SU-DHL-6 (cell line): ENCODE results near the gene HTR2B.
"Not testable (repeated sequence)": the region's sequence is repeated elsewhere in the genome, so short reads cannot be mapped to it uniquely, and the experiment has no call there.

Experiments
- H2AFZ ChIP-seq: fragments of 200-600 bp; sonication (generic); 2 replicates; pipeline ENCODE4 v1.6.1; 2014; ENCODE audit warnings: low read depth, mild to moderate bottlenecking, moderate library complexity, mixed read lengths, antibody characterized with exemption, low read length; ENCODE audit not compliant: severe bottlenecking
- H3F3A ChIP-seq: fragments of 200-600 bp; shearing (Covaris generic); 2 replicates; pipeline ENCODE4 v1.6.0; 2016; ENCODE audit warnings: antibody characterized with exemption, mild to moderate bottlenecking; ENCODE audit not compliant: insufficient read depth
- H3K27ac ChIP-seq: fragments of 200-600 bp; sonication (generic); 2 replicates; pipeline ENCODE4 v1.5.1; 2016; ENCODE audit warnings: low read depth, mild to moderate bottlenecking, low read length, moderate library complexity, mixed read lengths
- H3K27me3 ChIP-seq: fragments of 200-600 bp; sonication (generic), shearing (Covaris generic); 2 replicates; pipeline ENCODE4 v1.6.0; 2014; ENCODE audit warnings: mild to moderate bottlenecking, low read length
- H3K36me3 ChIP-seq: fragments of 200-600 bp; sonication (generic); 2 replicates; pipeline ENCODE4 v1.6.1; 2014; ENCODE audit warnings: mild to moderate bottlenecking, low read length, mixed read lengths
- H3K4me2 ChIP-seq: fragments of 300-600, 200-600 bp; shearing (Covaris generic), sonication (generic); 2 replicates; pipeline ENCODE4 v1.6.0; 2014; ENCODE audit warnings: low read length, low read depth, mild to moderate bottlenecking; ENCODE audit not compliant: poor library complexity, severe bottlenecking
- H3K4me3 ChIP-seq: fragments of 200-600 bp; sonication (generic); 2 replicates; pipeline ENCODE4 v1.5.1; 2014; ENCODE audit warnings: antibody characterized with exemption, low read length, mild to moderate bottlenecking, mixed read lengths; ENCODE audit not compliant: insufficient read depth, poor library complexity, severe bottlenecking
- H3K79me2 ChIP-seq: fragments of 200-600 bp; sonication (generic); 2 replicates; pipeline ENCODE4 v1.6.1; 2014; ENCODE audit warnings: mild to moderate bottlenecking, low read length, moderate library complexity; ENCODE audit not compliant: insufficient read depth
- H3K9ac ChIP-seq: fragments of 200-600 bp; sonication (generic); 2 replicates; pipeline ENCODE4 v1.7.0; 2014; ENCODE audit warnings: mild to moderate bottlenecking, low read length
- H3K9me2 ChIP-seq: fragments of 200-600 bp; sonication (generic); replicated peaks from 2 replicates; pipeline ENCODE4 v1.6.1; 2014; ENCODE audit warnings: low read length; ENCODE audit not compliant: insufficient read depth
- H3K9me3 ChIP-seq: fragments of 200-600 bp; sonication (generic); 2 replicates; pipeline ENCODE4 v1.6.1; 2014; ENCODE audit warnings: low read length, mixed read lengths; ENCODE audit not compliant: insufficient read depth
- H4K20me1 ChIP-seq: fragments of 200-600 bp; sonication (generic); 2 replicates; pipeline ENCODE4 v1.6.1; 2014; ENCODE audit warnings: low read depth, mild to moderate bottlenecking, antibody characterized with exemption, low read length, moderate library complexity, mixed read lengths
- EZH2phosphoT487 ChIP-seq: fragments of 200-600 bp; sonication (generic), shearing (Covaris generic); conservative IDR thresholded peaks from 2 replicates; pipeline ENCODE4 v1.6.1; 2018; ENCODE audit warnings: mild to moderate bottlenecking, antibody characterized with exemption, low read length, moderate library complexity, mixed read lengths
- TF ChIP-seq, protein P1 (sequence below): fragments of 200-600 bp; sonication (generic); IDR thresholded peaks from one replicate; pipeline ENCODE4 v1.5.1; 2017; ENCODE audit warnings: antibody characterized with exemption, mild to moderate bottlenecking, low read length, moderate library complexity; ENCODE audit not compliant: insufficient read depth, poor library complexity, severe bottlenecking

The HTR2B gene

GRCh38 chr2:231159306-231159705 lies 34.5 kb upstream of the HTR2B start:
- Histone ChIP-seq H3K79me2 (no peaks in the 10 kb centered on the region), H3K9me2 (no peaks in the 10 kb centered on the region), H3K36me3 (peaks cover 20% of the 10 kb centered on the region), H4K20me1 (peaks cover 3% of the 10 kb centered on the region; the same call in 1 of the 2 replicates), H2AFZ (no peak overlapping the region), H3F3A (no peaks in the 10 kb centered on the region; the same call in 1 of the 2 replicates), H3K27ac (no peak overlapping the region), H3K4me2 (no peak overlapping the region), H3K9me3 (no peaks in the 10 kb centered on the region), H3K4me3 (no peak overlapping the region), H3K27me3 (no peaks in the 10 kb centered on the region), H3K9ac (no peak overlapping the region)
- TF ChIP-seq, protein P1, sequence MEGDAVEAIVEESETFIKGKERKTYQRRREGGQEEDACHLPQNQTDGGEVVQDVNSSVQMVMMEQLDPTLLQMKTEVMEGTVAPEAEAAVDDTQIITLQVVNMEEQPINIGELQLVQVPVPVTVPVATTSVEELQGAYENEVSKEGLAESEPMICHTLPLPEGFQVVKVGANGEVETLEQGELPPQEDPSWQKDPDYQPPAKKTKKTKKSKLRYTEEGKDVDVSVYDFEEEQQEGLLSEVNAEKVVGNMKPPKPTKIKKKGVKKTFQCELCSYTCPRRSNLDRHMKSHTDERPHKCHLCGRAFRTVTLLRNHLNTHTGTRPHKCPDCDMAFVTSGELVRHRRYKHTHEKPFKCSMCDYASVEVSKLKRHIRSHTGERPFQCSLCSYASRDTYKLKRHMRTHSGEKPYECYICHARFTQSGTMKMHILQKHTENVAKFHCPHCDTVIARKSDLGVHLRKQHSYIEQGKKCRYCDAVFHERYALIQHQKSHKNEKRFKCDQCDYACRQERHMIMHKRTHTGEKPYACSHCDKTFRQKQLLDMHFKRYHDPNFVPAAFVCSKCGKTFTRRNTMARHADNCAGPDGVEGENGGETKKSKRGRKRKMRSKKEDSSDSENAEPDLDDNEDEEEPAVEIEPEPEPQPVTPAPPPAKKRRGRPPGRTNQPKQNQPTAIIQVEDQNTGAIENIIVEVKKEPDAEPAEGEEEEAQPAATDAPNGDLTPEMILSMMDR = no peak
- no peak for TF ChIP-seq EZH2phosphoT487

DNA sequence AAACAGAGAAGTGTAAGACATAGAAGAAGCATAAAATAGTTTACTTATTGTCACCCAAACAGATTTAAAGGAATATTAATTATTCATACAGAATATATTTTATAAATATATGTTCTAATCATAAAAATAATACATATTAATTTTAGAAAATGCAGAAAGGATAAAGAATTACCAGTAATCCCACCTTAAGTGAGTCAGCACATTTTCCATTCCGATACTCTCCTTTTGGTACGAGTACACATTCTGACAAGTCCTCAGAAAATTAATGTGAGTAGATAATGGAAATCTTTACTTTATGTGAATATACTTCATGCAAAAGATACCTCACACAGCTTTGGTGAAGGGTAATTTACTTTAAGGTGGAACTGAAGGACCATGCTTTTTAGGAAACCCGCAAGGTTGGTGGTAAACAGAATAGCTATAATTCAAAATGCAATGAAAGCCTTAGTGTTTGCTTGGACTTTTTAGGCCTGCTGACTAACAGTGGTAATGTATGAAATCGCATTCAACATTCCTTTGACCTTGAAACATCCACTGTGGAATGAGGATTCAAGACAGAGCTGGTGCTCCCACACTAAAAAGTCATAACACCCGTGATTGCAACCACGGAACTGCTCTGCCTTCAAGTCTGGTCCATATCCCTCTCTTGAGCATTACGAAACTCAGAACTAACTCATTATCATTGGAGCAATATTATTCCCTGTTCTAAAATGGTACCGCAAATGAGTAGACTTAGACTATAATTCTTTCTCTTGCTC lies 28.1 kb upstream of the HTR2B start:
- no peak for TF ChIP-seq EZH2phosphoT487
- Histone ChIP-seq H3F3A (peaks cover 8% of the 10 kb centered on the region; the same call in 1 of the 2 replicates), H3K79me2 (no peaks in the 10 kb centered on the region), H2AFZ (no peak overlapping the region), H4K20me1 (peaks cover 3% of the 10 kb centered on the region; the same call in 1 of the 2 replicates), H3K4me2 (no peak overlapping the region), H3K27ac (no peak overlapping the region), H3K27me3 (no peaks in the 10 kb centered on the region), H3K9ac (no peak overlapping the region), H3K4me3 (no peak overlapping the region), H3K9me3 (no peaks in the 10 kb centered on the region), H3K36me3 (peaks cover 24% of the 10 kb centered on the region), H3K9me2 (no peaks in the 10 kb centered on the region)

GRCh38 chr2:231146665-231147064 lies 21.8 kb upstream of the HTR2B start:
- H3K9me2 ChIP-seq = no peaks in the 10 kb centered on the region
- TF ChIP-seq EZH2phosphoT487 = no peak
- TF ChIP-seq, protein P1 = no peak
- H3K9ac ChIP-seq = no peak overlapping the region
- H3K4me3 ChIP-seq = no peak overlapping the region
- no peak overlapping the region for H2AFZ ChIP-seq
- no peaks in the 10 kb centered on the region for H3K27me3 ChIP-seq
- H3K9me3 ChIP-seq = no peaks in the 10 kb centered on the region
- no peaks in the 10 kb centered on the region for H4K20me1 ChIP-seq
- no peaks in the 10 kb centered on the region for H3K79me2 ChIP-seq
- H3K36me3 ChIP-seq = peaks cover 15% of the 10 kb centered on the region; the same call in 1 of the 2 replicates
- no peak overlapping the region for H3K27ac ChIP-seq
- 0 out of 2 replicates have a peak, but pooled peaks cover 8% of the 10 kb centered on the region for H3F3A ChIP-seq
- no peak overlapping the region for H3K4me2 ChIP-seq

DNA sequence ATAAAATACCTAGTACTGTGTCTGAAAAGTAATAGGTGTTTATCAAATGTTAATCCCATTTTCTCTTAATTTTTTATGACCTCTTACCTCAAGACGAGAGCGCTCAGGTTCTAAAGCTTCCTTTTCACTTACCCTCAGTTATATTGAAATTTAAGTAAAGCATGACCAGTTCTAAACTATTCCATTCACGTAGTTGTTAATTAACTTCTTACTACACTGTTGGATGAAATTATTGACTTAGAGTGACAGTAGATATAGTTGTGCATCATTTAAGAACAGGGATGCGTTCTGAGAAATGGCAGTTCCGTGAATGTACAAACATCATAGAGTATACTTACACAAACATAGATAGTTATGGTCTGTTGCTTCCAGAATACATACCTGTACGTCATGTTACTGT lies 20.1 kb upstream of the HTR2B start:
- no peak for TF ChIP-seq EZH2phosphoT487
- TF ChIP-seq, protein P1 = no peak
- Histone ChIP-seq H3K27ac (no peak overlapping the region), H2AFZ (no peak overlapping the region), H3K27me3 (no peaks in the 10 kb centered on the region), H3K9ac (no peak overlapping the region), H3K79me2 (no peaks in the 10 kb centered on the region), H3K4me3 (no peak overlapping the region), H3F3A (0 out of 2 replicates have a peak, but pooled peaks cover 3% of the 10 kb centered on the region), H3K36me3 (peaks cover 15% of the 10 kb centered on the region; the same call in 1 of the 2 replicates), H3K9me2 (no peaks in the 10 kb centered on the region), H3K9me3 (no peaks in the 10 kb centered on the region), H4K20me1 (no peaks in the 10 kb centered on the region), H3K4me2 (no peak overlapping the region)

DNA sequence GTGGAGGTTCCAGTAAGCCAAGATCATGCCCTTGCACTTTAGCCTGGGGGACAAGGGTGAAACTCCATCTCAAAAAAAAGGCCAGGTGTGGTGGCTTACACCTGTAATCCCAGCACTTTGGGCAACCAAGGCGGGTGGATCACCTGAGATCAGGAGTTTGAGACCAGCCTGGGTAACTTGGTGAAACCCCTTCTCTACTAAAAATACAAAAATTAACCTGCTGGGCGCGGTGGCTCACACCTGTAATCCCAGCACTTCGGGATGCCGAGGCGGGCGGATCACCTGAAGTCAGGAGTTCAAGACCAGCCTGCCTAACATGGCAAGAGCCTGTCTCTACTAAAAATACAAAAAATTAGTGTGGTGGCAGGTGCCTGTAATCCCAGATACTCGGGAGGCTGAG lies 16.0 kb upstream of the HTR2B start:
- H3K4me3 ChIP-seq, H4K20me1 ChIP-seq, H3K9me3 ChIP-seq, H3K27ac ChIP-seq, H3K36me3 ChIP-seq, H3K79me2 ChIP-seq, H3K9me2 ChIP-seq, H3K4me2 ChIP-seq, H3K27me3 ChIP-seq, H2AFZ ChIP-seq, H3K9ac ChIP-seq, H3F3A ChIP-seq: not testable (repeated sequence)
